OCI-LY3 (cell line): ENCODE results near the gene CAMKMT.

ENCODE experiments used
- EZH2phosphoT487 ChIP-seq: fragments of 200-600 bp; shearing (Covaris generic); IDR thresholded peaks from 2 replicates; pipeline ENCODE4 v1.6.1; 2018; ENCODE audit warnings: antibody characterized with exemption, mixed run types, low read depth
- TF ChIP-seq, protein P1 (sequence below): fragments of 200-600, 300-600 bp; sonication (generic); IDR thresholded peaks from 2 replicates; pipeline ENCODE4 v1.5.1; 2014; ENCODE audit warnings: antibody characterized with exemption, low read length, low read depth

DNA sequence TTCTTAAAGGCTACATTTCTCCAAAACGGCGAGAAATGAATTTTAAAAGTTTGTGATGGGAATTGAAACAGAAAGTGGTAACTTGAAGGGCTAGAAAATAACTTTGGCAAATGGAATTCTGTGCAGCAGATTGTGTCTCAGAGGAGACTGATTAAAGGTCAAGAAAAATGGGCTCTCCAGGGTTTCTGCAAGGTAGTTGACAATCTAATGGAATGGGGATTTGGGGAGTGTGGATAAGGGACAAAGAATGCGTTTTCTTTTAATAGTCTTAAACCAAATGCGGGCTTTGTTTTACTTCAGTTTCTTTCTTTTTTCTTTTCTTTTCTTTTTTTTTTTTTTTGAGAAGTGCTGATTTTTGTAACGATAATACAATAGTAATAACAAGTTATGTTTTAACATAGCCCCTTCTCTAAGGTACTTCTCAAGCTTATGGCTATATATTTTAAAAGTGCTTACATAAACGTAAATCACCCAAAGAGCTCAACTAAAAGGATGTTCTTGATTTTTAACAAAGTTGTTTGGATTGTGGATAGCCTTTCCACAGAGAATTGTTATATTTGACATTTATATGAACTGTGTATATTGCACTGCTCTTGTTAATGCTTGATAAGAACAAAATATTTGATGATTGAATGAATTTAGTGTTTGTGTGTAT, 36.6 kb downstream of the CAMKMT start:
- TF ChIP-seq, protein P1, sequence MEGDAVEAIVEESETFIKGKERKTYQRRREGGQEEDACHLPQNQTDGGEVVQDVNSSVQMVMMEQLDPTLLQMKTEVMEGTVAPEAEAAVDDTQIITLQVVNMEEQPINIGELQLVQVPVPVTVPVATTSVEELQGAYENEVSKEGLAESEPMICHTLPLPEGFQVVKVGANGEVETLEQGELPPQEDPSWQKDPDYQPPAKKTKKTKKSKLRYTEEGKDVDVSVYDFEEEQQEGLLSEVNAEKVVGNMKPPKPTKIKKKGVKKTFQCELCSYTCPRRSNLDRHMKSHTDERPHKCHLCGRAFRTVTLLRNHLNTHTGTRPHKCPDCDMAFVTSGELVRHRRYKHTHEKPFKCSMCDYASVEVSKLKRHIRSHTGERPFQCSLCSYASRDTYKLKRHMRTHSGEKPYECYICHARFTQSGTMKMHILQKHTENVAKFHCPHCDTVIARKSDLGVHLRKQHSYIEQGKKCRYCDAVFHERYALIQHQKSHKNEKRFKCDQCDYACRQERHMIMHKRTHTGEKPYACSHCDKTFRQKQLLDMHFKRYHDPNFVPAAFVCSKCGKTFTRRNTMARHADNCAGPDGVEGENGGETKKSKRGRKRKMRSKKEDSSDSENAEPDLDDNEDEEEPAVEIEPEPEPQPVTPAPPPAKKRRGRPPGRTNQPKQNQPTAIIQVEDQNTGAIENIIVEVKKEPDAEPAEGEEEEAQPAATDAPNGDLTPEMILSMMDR, result no peak
- TF ChIP-seq EZH2phosphoT487, result no peak
